GM23338 (cell line): ENCODE data around the gene MPZ. TPM values are rescaled to one million over a fixed set of nuclear protein-coding genes. Genes with fewer than 3 reads are reported as not detected.

Experiments used
- ATAC-seq: fragments of 200-7000 bp; cut with Tn5 transposase; 3 replicates; pipeline ENCODE4 v1.9.1; 2020
- DNase-seq: peaks from one replicate; pipeline ENCODE4 v3.0.0-alpha.2; 2015; ENCODE audit warnings: low spot score
- H2AFZ ChIP-seq: fragments of 200-600 bp; sonication (generic); 2 replicates; pipeline ENCODE4 v1.8.0; 2016; ENCODE audit warnings: antibody characterized with exemption, mild to moderate bottlenecking, moderate library complexity
- H3F3A ChIP-seq: fragments of 200-600 bp; sonication (generic); replicated peaks from 2 replicates; pipeline ENCODE4 v1.8.0; 2017; ENCODE audit warnings: antibody characterized with exemption, mixed run types, low read depth
- H3K27ac ChIP-seq: fragments of 200-600 bp; sonication (generic); 2 replicates; pipeline ENCODE4 v1.6.1; 2016; ENCODE audit warnings: low read depth
- H3K27me3 ChIP-seq: fragments of 200-600 bp; sonication (generic); 2 replicates; pipeline ENCODE4 v1.8.0; 2016; ENCODE audit warnings: mild to moderate bottlenecking, mixed run types, moderate library complexity; ENCODE audit not compliant: insufficient read depth
- H3K36me3 ChIP-seq: fragments of 200-600 bp; sonication (generic); 2 replicates; pipeline ENCODE4 v1.8.0; 2016; ENCODE audit warnings: mild to moderate bottlenecking; ENCODE audit not compliant: insufficient read depth
- H3K4me1 ChIP-seq: fragments of 200-600 bp; sonication (generic); 2 replicates; pipeline ENCODE4 v1.8.0; 2016; ENCODE audit warnings: mild to moderate bottlenecking, moderate library complexity; ENCODE audit not compliant: insufficient read depth
- H3K4me2 ChIP-seq: fragments of 200-600 bp; sonication (generic); 2 replicates; pipeline ENCODE4 v1.7.1; 2017; ENCODE audit warnings: mixed run types
- H3K4me3 ChIP-seq: fragments of 200-600 bp; sonication (generic); 2 replicates; pipeline ENCODE4 v1.6.1; 2016; ENCODE audit warnings: mixed run types
- H3K79me2 ChIP-seq: fragments of 200-600 bp; sonication (generic); replicated peaks from 2 replicates; pipeline ENCODE4 v1.8.0; 2017; ENCODE audit warnings: mild to moderate bottlenecking; ENCODE audit not compliant: insufficient read depth
- H3K9me2 ChIP-seq: fragments of 200-600 bp; sonication (generic); 2 replicates; pipeline ENCODE4 v1.8.0; 2017; ENCODE audit not compliant: insufficient read depth
- H4K20me1 ChIP-seq: fragments of 200-600 bp; sonication (generic); replicated peaks from 2 replicates; pipeline ENCODE4 v1.8.0; 2017; ENCODE audit warnings: mild to moderate bottlenecking; ENCODE audit not compliant: insufficient read depth
- H3K27ac Mint-ChIP-seq: 2 replicates; pipeline ENCODE4 v1.8.0; 2020; ENCODE audit warnings: inconsistent platforms, mild to moderate bottlenecking, moderate library complexity, mixed read lengths
- H3K27me3 Mint-ChIP-seq: 3 replicates; pipeline ENCODE4 v1.8.0; 2022; ENCODE audit warnings: low read depth, mild to moderate bottlenecking, moderate library complexity, mixed read lengths, inconsistent platforms; ENCODE audit not compliant: insufficient read depth, poor library complexity
- H3K36me3 Mint-ChIP-seq: 3 replicates; pipeline ENCODE4 v1.8.0; 2021; ENCODE audit warnings: low read depth, mild to moderate bottlenecking, inconsistent platforms, moderate library complexity, mixed read lengths
- H3K4me1 Mint-ChIP-seq: 3 replicates; pipeline ENCODE4 v1.8.0; 2020; ENCODE audit warnings: mild to moderate bottlenecking, inconsistent platforms, mixed read lengths
- H3K4me3 Mint-ChIP-seq: 3 replicates; pipeline ENCODE4 v1.8.0; 2021; ENCODE audit warnings: moderate library complexity, mild to moderate bottlenecking, inconsistent platforms, mixed read lengths
- H3K9me3 Mint-ChIP-seq: 3 replicates; pipeline ENCODE4 v1.8.0; 2020; ENCODE audit warnings: moderate library complexity, mild to moderate bottlenecking, inconsistent platforms, mixed read lengths
- CREB1 ChIP-seq: fragments of 250-450 bp; sonication (Bioruptor Pico); IDR thresholded peaks from 2 replicates; pipeline ENCODE4 v1.5.0; 2020; ENCODE audit warnings: low read depth, mild to moderate bottlenecking, moderate library complexity
- EZH2 ChIP-seq: fragments of 200-600 bp; sonication (generic); IDR thresholded peaks from one replicate; pipeline ENCODE4 v1.8.0; 2017; ENCODE audit warnings: antibody characterized with exemption, mild to moderate bottlenecking, low read depth; ENCODE audit not compliant: unreplicated experiment
- EZH2phosphoT487 ChIP-seq: fragments of 200-600 bp; sonication (generic); IDR thresholded peaks from one replicate; pipeline ENCODE4 v1.8.1; 2018; ENCODE audit warnings: antibody characterized with exemption; ENCODE audit not compliant: unreplicated experiment
- JUNB ChIP-seq: IDR thresholded peaks from one replicate; pipeline ENCODE4 v1.6.1; 2016; ENCODE audit warnings: antibody characterized with exemption; ENCODE audit not compliant: unreplicated experiment
- NANOG ChIP-seq: IDR thresholded peaks from 2 replicates; pipeline ENCODE4 v1.6.1; 2016; ENCODE audit warnings: antibody characterized with exemption, borderline replicate concordance
- POLR2AphosphoS5 ChIP-seq: IDR thresholded peaks from 2 replicates; pipeline ENCODE4 v1.6.1; 2016; ENCODE audit warnings: antibody characterized with exemption, low read depth
- REST ChIP-seq: IDR thresholded peaks from one replicate; pipeline ENCODE4 v1.6.1; 2018; ENCODE audit warnings: antibody characterized with exemption; ENCODE audit not compliant: unreplicated experiment
- STAT1 ChIP-seq: IDR thresholded peaks from one replicate; pipeline ENCODE4 v1.6.1; 2016; ENCODE audit warnings: antibody characterized with exemption; ENCODE audit not compliant: unreplicated experiment
- ZNF114 ChIP-seq: fragments of 250-450 bp; sonication (Bioruptor Pico); IDR thresholded peaks from 2 replicates; pipeline ENCODE4 v1.5.0; 2020; ENCODE audit warnings: mild to moderate bottlenecking, moderate library complexity
- ZNF331 ChIP-seq: fragments of 250-450 bp; sonication (Bioruptor Pico); IDR thresholded peaks from 2 replicates; pipeline ENCODE4 v1.5.0; 2020; ENCODE audit warnings: low read depth, mild to moderate bottlenecking, moderate library complexity
- polyA plus RNA-seq: library from polyadenylated mRNA; unstranded; fragments of >200 nt; fragmentation: Nextera tagmentation; extraction: Ambion mirVana; gene quantifications from 2 replicates; pipeline ENCODE4 v1.2.1, GENCODE V29; 2016
- total RNA-seq: library from RNA; depleted of rRNA; stranded (reverse); fragments of >200 nt; shearing (Covaris generic); gene quantifications from 2 replicates; pipeline ENCODE4 v1.2.3, GENCODE V29; 2014
- TF ChIP-seq, protein P1 (sequence below), 2 experiments: fragments of 200-600 bp in 1 of 2; sonication (generic) in 1 of 2; conservative IDR thresholded peaks; 2 replicates each; pipeline versions ENCODE4 v1.5.1 to v1.6.1; 2016 to 2017; ENCODE audit warnings: antibody characterized with exemption in 2 of 2, low read depth in 2 of 2, mild to moderate bottlenecking in 2 of 2, moderate library complexity in 1 of 2
- TF ChIP-seq, protein P2 (sequence below): IDR thresholded peaks from 2 replicates; pipeline ENCODE4 v1.6.1; 2016; ENCODE audit warnings: antibody characterized with exemption
- TF ChIP-seq, protein P3 (sequence below): fragments of 250-450 bp; sonication (Bioruptor Pico); IDR thresholded peaks from 2 replicates; pipeline ENCODE4 v1.5.0; 2020; ENCODE audit warnings: mild to moderate bottlenecking, moderate library complexity

MPZ gene
- total and polyA plus RNA-seq, 2 experiments from 2014 or later: 1.9 to 4.0 TPM

DNA sequence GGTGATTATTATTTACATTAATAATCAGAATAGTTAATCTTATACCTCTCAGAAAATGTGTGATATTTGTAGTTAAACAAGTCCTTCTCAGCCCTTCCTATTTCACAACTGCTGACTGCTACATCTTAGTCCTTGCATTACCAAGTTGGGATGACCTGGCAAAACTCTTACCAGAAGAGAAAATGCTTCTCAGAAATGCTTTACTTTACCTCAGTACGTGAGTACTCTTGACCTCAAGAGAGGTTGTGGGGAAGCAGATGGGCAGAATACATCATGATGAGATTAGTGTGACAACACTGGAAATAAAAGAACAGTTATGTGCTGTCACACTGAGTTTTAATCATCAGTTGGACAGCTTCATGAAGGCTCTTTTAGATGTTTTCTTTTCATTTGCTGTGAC lies 41.7 kb upstream of the MPZ start:
- H3K27ac ChIP-seq: no peak overlapping the region
- DNase-seq (no peak), ATAC-seq (no peak)
- no peaks in the 10 kb centered on the region for H3K27me3 ChIP-seq
- H4K20me1 ChIP-seq: peaks cover 12% of the 10 kb centered on the region
- H3K9me2 ChIP-seq: no peaks in the 10 kb centered on the region
- H3K79me2 ChIP-seq: no peaks in the 10 kb centered on the region; the same call in 1 of the 2 replicates
- Mint-ChIP-seq H3K4me3 (no peak overlapping the region), H3K27me3 (peaks cover 1% of the 10 kb centered on the region), H3K36me3 (peaks cover 7% of the 10 kb centered on the region), H3K4me1 (no peaks in the 10 kb centered on the region), H3K9me3 (no peaks in the 10 kb centered on the region), H3K27ac (no peak overlapping the region)
- H3K36me3 ChIP-seq: no peaks in the 10 kb centered on the region; the same call in none of the 2 replicates
- no peak overlapping the region for H2AFZ ChIP-seq
- H3K4me1 ChIP-seq: no peaks in the 10 kb centered on the region
- no peaks in the 10 kb centered on the region for H3F3A ChIP-seq
- H3K4me3 ChIP-seq: no peak overlapping the region
- H3K4me2 ChIP-seq: no peak overlapping the region
- TF ChIP-seq STAT1: no peak
- TF ChIP-seq JUNB: no peak
- TF ChIP-seq, protein P1, sequence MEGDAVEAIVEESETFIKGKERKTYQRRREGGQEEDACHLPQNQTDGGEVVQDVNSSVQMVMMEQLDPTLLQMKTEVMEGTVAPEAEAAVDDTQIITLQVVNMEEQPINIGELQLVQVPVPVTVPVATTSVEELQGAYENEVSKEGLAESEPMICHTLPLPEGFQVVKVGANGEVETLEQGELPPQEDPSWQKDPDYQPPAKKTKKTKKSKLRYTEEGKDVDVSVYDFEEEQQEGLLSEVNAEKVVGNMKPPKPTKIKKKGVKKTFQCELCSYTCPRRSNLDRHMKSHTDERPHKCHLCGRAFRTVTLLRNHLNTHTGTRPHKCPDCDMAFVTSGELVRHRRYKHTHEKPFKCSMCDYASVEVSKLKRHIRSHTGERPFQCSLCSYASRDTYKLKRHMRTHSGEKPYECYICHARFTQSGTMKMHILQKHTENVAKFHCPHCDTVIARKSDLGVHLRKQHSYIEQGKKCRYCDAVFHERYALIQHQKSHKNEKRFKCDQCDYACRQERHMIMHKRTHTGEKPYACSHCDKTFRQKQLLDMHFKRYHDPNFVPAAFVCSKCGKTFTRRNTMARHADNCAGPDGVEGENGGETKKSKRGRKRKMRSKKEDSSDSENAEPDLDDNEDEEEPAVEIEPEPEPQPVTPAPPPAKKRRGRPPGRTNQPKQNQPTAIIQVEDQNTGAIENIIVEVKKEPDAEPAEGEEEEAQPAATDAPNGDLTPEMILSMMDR (conservative IDR thresholded peaks at IDR 0.05; ENCODE audit: low read depth in 2 of 2): no peak
- TF ChIP-seq POLR2AphosphoS5: no peak
- TF ChIP-seq ZNF114 (CRISPR knock-in tag): no peak
- no peak for TF ChIP-seq NANOG
- TF ChIP-seq CREB1 (CRISPR knock-in tag): no peak
- no peak for TF ChIP-seq EZH2
- TF ChIP-seq, protein P2, sequence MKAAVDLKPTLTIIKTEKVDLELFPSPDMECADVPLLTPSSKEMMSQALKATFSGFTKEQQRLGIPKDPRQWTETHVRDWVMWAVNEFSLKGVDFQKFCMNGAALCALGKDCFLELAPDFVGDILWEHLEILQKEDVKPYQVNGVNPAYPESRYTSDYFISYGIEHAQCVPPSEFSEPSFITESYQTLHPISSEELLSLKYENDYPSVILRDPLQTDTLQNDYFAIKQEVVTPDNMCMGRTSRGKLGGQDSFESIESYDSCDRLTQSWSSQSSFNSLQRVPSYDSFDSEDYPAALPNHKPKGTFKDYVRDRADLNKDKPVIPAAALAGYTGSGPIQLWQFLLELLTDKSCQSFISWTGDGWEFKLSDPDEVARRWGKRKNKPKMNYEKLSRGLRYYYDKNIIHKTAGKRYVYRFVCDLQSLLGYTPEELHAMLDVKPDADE: no peak
- TF ChIP-seq ZNF331 (CRISPR knock-in tag): no peak
- no peak for TF ChIP-seq REST
- TF ChIP-seq EZH2phosphoT487: no peak
- TF ChIP-seq, protein P3, sequence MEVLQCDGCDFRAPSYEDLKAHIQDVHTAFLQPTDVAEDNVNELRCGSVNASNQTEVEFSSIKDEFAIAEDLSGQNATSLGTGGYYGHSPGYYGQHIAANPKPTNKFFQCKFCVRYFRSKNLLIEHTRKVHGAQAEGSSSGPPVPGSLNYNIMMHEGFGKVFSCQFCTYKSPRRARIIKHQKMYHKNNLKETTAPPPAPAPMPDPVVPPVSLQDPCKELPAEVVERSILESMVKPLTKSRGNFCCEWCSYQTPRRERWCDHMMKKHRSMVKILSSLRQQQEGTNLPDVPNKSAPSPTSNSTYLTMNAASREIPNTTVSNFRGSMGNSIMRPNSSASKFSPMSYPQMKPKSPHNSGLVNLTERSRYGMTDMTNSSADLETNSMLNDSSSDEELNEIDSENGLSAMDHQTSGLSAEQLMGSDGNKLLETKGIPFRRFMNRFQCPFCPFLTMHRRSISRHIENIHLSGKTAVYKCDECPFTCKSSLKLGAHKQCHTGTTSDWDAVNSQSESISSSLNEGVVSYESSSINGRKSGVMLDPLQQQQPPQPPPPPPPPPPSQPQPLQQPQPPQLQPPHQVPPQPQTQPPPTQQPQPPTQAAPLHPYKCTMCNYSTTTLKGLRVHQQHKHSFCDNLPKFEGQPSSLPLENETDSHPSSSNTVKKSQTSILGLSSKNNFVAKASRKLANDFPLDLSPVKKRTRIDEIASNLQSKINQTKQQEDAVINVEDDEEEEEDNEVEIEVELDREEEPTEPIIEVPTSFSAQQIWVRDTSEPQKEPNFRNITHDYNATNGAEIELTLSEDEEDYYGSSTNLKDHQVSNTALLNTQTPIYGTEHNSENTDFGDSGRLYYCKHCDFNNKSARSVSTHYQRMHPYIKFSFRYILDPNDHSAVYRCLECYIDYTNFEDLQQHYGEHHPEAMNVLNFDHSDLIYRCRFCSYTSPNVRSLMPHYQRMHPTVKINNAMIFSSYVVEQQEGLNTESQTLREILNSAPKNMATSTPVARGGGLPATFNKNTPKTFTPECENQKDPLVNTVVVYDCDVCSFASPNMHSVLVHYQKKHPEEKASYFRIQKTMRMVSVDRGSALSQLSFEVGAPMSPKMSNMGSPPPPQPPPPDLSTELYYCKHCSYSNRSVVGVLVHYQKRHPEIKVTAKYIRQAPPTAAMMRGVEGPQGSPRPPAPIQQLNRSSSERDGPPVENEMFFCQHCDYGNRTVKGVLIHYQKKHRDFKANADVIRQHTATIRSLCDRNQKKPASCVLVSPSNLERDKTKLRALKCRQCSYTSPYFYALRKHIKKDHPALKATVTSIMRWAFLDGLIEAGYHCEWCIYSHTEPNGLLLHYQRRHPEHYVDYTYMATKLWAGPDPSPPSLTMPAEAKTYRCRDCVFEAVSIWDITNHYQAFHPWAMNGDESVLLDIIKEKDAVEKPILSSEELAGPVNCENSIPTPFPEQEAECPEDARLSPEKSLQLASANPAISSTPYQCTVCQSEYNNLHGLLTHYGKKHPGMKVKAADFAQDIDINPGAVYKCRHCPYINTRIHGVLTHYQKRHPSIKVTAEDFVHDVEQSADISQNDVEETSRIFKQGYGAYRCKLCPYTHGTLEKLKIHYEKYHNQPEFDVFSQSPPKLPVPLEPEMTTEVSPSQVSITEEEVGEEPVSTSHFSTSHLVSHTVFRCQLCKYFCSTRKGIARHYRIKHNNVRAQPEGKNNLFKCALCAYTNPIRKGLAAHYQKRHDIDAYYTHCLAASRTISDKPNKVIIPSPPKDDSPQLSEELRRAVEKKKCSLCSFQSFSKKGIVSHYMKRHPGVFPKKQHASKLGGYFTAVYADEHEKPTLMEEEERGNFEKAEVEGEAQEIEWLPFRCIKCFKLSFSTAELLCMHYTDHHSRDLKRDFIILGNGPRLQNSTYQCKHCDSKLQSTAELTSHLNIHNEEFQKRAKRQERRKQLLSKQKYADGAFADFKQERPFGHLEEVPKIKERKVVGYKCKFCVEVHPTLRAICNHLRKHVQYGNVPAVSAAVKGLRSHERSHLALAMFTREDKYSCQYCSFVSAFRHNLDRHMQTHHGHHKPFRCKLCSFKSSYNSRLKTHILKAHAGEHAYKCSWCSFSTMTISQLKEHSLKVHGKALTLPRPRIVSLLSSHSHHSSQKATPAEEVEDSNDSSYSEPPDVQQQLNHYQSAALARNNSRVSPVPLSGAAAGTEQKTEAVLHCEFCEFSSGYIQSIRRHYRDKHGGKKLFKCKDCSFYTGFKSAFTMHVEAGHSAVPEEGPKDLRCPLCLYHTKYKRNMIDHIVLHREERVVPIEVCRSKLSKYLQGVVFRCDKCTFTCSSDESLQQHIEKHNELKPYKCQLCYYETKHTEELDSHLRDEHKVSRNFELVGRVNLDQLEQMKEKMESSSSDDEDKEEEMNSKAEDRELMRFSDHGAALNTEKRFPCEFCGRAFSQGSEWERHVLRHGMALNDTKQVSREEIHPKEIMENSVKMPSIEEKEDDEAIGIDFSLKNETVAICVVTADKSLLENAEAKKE (CRISPR knock-in tag): no peak
